GM10266 (cell line): Measurements from ENCODE around the gene CDK8.
"Not testable (repeated sequence)": the region's sequence is repeated elsewhere in the genome, so short reads cannot be mapped to it uniquely, and the experiment has no call there.

Experiments
- DNase-seq: peaks from one replicate; pipeline ENCODE4 v3.0.0; 2012; ENCODE audit errors: extremely low spot score
- TF ChIP-seq, protein P1 (sequence below): IDR thresholded peaks from 2 replicates; pipeline ENCODE4 v1.5.1; 2012; ENCODE audit warnings: mild to moderate bottlenecking, low read depth; ENCODE audit not compliant: control insufficient read depth, insufficient read depth; ENCODE audit errors: missing control alignments

The CDK8 gene

DNA sequence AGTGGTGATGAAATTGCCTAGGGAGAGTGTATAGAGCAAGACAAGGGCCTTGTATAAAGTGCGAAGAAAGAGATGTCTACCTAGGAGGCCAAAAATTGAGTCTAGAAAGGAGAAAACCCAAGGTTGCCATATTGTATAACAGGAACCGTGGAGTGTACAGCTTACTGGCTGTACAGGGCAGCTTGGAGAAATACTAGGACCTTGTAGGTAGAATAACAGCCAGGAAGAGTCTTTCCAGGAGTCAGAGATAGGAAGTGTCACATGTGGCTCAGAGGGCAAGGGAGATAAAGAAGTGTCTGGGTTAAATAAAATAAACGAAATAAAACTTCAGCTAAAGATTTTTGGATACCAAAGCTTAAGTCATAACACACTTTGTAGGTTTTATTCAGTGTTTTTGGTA is 12.4 kb downstream of the CDK8 start:
- TF ChIP-seq, protein P1, sequence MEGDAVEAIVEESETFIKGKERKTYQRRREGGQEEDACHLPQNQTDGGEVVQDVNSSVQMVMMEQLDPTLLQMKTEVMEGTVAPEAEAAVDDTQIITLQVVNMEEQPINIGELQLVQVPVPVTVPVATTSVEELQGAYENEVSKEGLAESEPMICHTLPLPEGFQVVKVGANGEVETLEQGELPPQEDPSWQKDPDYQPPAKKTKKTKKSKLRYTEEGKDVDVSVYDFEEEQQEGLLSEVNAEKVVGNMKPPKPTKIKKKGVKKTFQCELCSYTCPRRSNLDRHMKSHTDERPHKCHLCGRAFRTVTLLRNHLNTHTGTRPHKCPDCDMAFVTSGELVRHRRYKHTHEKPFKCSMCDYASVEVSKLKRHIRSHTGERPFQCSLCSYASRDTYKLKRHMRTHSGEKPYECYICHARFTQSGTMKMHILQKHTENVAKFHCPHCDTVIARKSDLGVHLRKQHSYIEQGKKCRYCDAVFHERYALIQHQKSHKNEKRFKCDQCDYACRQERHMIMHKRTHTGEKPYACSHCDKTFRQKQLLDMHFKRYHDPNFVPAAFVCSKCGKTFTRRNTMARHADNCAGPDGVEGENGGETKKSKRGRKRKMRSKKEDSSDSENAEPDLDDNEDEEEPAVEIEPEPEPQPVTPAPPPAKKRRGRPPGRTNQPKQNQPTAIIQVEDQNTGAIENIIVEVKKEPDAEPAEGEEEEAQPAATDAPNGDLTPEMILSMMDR: no peak
- no peak for DNase-seq

DNA sequence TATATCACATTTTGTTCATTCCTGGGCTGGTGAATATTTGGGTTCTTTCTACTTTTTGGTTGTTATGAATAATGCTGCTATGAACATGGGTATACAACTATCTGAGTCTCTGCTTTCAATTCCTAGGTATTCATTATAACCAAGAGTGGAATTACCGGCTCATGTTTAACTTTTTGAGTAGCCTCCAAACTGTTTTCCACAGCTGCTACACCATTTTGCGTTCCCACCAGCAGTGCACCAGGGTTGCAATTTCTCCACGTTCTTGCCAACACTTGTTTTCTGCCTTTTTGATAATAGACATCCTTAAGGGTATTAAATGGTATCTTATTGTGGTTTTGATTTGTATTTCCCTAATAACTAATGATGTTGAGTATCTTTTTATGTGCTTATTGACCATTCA is 16.8 kb downstream of the CDK8 start:
- DNase-seq: no peak
- TF ChIP-seq, protein P1: no peak

DNA sequence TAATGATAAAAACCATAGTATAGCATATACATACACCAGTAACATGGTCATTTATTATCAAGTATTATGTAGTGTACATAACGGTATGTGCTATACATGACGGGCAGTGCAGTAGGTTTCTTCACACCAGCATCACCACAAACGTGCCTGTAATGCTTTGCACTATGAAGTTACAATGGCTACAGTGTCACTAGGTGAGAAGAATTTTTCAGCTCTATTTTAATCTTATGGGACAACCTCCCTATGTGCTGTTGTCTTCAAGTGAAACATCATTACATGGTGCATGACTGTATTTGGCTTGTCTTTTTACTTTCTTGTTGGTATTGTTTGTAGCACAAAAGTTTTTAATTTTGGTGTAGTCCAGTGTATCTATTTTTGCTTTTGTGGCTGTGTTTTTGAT is 18.7 kb downstream of the CDK8 start:
- DNase-seq: no peak
- TF ChIP-seq, protein P1: no peak

DNA sequence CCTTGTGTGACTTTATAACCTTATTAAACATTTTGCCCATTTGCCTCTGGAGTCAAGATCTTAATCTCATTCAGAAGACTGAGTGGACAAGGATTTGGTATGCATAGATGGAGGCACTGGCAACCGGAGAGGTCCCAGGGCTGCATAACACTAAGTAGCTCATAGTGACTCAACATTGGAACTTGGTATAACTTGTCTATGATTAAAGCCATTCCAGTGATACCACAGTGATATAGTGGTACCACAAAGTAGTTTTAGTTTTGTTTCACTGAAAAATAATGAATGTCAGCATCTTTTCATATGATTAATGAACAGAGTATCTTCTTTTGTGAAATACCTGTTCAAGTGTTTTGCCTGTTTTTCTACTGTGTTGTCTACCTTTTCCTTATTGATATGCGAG is 26.4 kb downstream of the CDK8 start:
- no peak for DNase-seq
- TF ChIP-seq, protein P1: no peak

DNA sequence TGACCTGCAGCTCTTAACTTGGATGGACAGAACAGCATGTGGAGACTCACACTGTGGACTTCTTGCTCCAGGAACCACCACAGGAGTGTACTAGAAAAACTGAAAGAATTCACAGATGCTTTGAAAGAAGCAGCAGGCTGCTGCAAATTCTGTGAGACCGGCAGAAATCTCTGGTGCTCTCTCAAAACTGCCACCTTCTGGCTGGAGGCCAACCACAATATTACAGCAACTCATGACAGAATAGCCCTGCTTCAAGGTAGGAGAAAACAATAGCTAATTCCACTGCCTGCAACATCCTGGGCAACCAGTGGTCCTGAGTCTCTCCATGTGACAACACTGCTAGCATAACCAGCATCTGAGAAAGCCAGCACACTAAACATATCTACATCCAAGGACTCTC is 26.9 kb downstream of the CDK8 start:
- DNase-seq: no peak
- TF ChIP-seq, protein P1: no peak

DNA sequence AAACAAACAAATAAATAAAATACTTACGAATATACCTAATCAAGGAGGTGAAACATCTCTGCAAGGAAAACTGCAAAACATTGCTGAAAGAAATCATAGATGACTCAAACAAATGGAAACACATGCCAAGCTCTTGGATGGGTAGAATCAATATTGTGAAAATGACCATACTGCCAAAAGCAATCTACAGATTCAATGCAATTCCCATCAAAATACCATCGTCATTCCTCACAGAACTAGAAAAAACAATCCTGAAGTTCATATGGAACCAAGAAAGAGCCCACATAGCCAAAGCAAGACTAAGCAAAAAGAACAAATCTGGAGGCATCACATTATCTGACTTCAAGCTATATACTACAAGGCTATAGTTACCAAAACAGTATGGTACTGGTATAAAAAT is 32.0 kb downstream of the CDK8 start:
- not testable (repeated sequence) for DNase-seq

DNA sequence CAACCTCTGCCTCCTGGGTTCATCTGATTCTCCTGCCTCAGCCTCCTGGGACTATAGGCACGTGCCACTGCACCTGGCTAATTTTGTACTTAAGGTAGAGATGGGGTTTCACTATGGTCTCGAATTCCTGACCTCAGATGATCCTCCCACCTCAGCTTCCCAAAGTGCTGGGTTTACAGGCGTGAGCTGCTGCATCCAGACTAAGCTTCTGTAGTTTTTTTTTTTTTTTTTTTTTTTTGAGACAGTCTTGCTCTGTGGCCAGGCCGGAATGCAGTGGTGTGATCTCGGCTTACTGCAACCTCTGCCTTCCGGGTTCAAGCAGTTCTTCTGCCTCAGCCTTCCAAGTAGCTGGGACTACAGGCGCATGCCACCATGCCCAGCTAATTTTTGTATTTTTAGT is 34.9 kb downstream of the CDK8 start:
- DNase-seq: not testable (repeated sequence)

DNA sequence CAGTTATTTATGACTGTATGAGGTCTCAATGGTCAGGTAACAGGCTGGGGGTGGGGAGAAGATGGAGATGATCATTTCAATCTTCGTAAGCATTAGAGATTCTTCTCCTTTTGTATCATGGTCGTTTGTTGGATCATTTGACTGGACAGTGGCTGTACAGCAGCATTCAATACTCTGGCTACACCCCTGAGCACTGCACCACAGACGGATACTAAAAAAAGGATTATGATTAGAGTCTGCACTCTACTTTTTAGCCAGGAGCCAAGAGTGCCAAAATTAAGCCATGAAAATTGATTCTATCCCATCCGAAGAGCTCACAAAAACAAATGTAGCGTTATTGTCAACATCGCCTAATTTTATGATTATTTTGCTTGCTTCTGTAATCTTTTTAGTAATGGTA is 41.9 kb downstream of the CDK8 start:
- DNase-seq: no peak
- TF ChIP-seq, protein P1: no peak

DNA sequence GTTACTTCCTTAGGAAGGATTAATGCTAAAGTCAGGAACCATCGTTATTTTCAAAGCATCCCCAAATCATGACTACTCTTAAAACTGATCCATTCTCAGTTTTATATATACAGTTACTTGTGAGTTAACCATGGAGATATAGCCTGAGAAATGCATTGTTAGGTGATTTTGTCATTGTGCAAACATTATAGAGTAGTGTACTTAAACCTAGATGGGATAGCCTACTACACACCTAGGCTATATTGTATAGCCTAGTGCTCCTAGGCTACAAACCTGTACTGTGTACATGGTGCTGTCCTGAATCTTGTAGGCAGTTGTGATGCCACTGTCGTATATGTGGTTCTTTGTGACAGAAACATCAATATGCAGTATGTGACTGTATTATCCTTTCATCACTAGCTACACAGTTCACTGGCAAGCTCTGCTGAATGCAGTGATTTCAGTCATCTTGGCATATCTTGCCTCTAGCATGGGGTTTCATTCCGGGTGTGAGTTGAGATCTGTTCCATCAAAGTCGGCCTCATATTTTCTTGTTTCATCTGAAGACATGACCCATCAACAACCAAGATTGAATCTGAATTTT is 45.3 kb downstream of the CDK8 start:
- DNase-seq: no peak
- TF ChIP-seq, protein P1: no peak
